ENCODE measurements around the gene GRID1. TPM values are rescaled to one million over a fixed set of nuclear protein-coding genes. Genes with fewer than 3 reads are reported as not detected.

Gene GRID1
- not detected in 2 replicates for total RNA-seq (2014; rRNA removed; shearing (Covaris generic))
- polyA plus RNA-seq (2016; fragmentation: Nextera tagmentation; extraction: Ambion mirVana), result not detected in 2 replicates

GRCh38 chr10:86366033-86366901, at the start of gene GRID1:
GRID1 (minus strand) TSS chr10:86366795.
- Histone ChIP-seq H2AFZ (peak within 1 kb of the TSS; percentile 55), H3K27me3 (replicated peaks; ENCODE audit: insufficient read depth) (peaks cover 51% of the 10 kb centered on the region), H3K79me2 (ENCODE audit: insufficient read depth) (no peaks in the 10 kb centered on the region), H3K36me3 (ENCODE audit: low read depth) (no peaks in the 10 kb centered on the region), H3K27ac (no peak within 1 kb of the TSS), H3K4me3 (peak within 1 kb of the TSS; percentile 48), H4K20me1 (ENCODE audit: insufficient read depth) (no peaks in the 10 kb centered on the region), H3F3A (ENCODE audit: insufficient read depth) (no peaks in the 10 kb centered on the region), H3K9ac (no peak within 1 kb of the TSS), H3K4me2 (ENCODE audit: unreplicated experiment) (peak within 1 kb of the TSS; percentile 48), H3K4me1 (ENCODE audit: insufficient read depth) (no peaks in the 10 kb centered on the region), H3K9me3 (ENCODE audit: low read depth) (no peaks in the 10 kb centered on the region), H3K9me2 (ENCODE audit: insufficient read depth) (no peaks in the 10 kb centered on the region)
- WGBS, 2 experiments (ENCODE audit: low coverage in 1 of 2, low lambda C conversion rate in 2 of 2, missing lambda C conversion rate in 2 of 2), result 3% methylated on average over 54 to 76 of the region's 119 CpGs
- DNase-seq, result peak; percentile 35
- peak; percentile 11 for TF ChIP-seq EZH2 (IDR thresholded peaks at IDR 0.05; ENCODE audit: insufficient read depth, poor library complexity, severe bottlenecking)
- TF ChIP-seq EZH2phosphoT487 (IDR thresholded peaks at IDR 0.05; ENCODE audit: insufficient read depth, low read depth), result no peak
- in situ Hi-C loops (cut with MboI), result no loop called here

- Histone ChIP-seq H3K4me2 (ENCODE audit: unreplicated experiment) (no peak overlapping the region), H3F3A (ENCODE audit: insufficient read depth) (peaks cover 24% of the 10 kb centered on the region), H3K9me3 (ENCODE audit: low read depth) (no peaks in the 10 kb centered on the region), H2AFZ (no peak overlapping the region), H3K4me3 (no peak overlapping the region), H4K20me1 (ENCODE audit: insufficient read depth) (no peaks in the 10 kb centered on the region), H3K4me1 (ENCODE audit: insufficient read depth) (peaks cover 29% of the 10 kb centered on the region), H3K79me2 (ENCODE audit: insufficient read depth) (no peaks in the 10 kb centered on the region), H3K9ac (no peak overlapping the region), H3K9me2 (ENCODE audit: insufficient read depth) (no peaks in the 10 kb centered on the region), H3K27me3 (replicated peaks; ENCODE audit: insufficient read depth) (no peaks in the 10 kb centered on the region), H3K36me3 (ENCODE audit: low read depth) (no peaks in the 10 kb centered on the region), H3K27ac (no peak overlapping the region)
- DNase-seq, result no peak
- in situ Hi-C loops (cut with MboI), result no loop called here
- TF ChIP-seq EZH2phosphoT487 (IDR thresholded peaks at IDR 0.05; ENCODE audit: insufficient read depth, low read depth) (no peak), EZH2 (IDR thresholded peaks at IDR 0.05; ENCODE audit: insufficient read depth, poor library complexity, severe bottlenecking) (no peak)
- WGBS, 2 experiments (ENCODE audit: low coverage in 1 of 2, low lambda C conversion rate in 2 of 2, missing lambda C conversion rate in 2 of 2), result 68 to 69% methylated on average over 5 of the region's 5 CpGs
These were observed 49.0 kb upstream of the GRID1 start for GRCh38 chr10:86415583-86415982.

- Histone ChIP-seq H2AFZ (no peak overlapping the region), H3K9me2 (ENCODE audit: insufficient read depth) (no peaks in the 10 kb centered on the region), H3K36me3 (ENCODE audit: low read depth) (no peaks in the 10 kb centered on the region), H4K20me1 (ENCODE audit: insufficient read depth) (no peaks in the 10 kb centered on the region), H3F3A (ENCODE audit: insufficient read depth) (peaks cover 29% of the 10 kb centered on the region), H3K9ac (no peak overlapping the region), H3K9me3 (ENCODE audit: low read depth) (no peaks in the 10 kb centered on the region), H3K79me2 (ENCODE audit: insufficient read depth) (no peaks in the 10 kb centered on the region), H3K27me3 (replicated peaks; ENCODE audit: insufficient read depth) (no peaks in the 10 kb centered on the region), H3K4me2 (ENCODE audit: unreplicated experiment) (no peak overlapping the region), H3K4me3 (no peak overlapping the region), H3K4me1 (ENCODE audit: insufficient read depth) (peaks cover 29% of the 10 kb centered on the region), H3K27ac (no peak overlapping the region)
- in situ Hi-C loops (cut with MboI), result no loop called here
- WGBS, 2 experiments (ENCODE audit: low coverage in 1 of 2, low lambda C conversion rate in 2 of 2, missing lambda C conversion rate in 2 of 2), result 63 to 64% methylated on average over 3 of the region's 3 CpGs
- no peak for DNase-seq
- TF ChIP-seq EZH2 (IDR thresholded peaks at IDR 0.05; ENCODE audit: insufficient read depth, poor library complexity, severe bottlenecking), result no peak
- no peak for TF ChIP-seq EZH2phosphoT487 (IDR thresholded peaks at IDR 0.05; ENCODE audit: insufficient read depth, low read depth)
These were observed 48.5 kb upstream of the GRID1 start for GRCh38 chr10:86415116-86415515.

GRCh38 chr10:86413046-86413728, 46.6 kb upstream of the GRID1 start:
- H3K27ac ChIP-seq, result peak overlapping the region; percentile 28
- H3F3A ChIP-seq (ENCODE audit: insufficient read depth), result peaks cover 30% of the 10 kb centered on the region
- H3K79me2 ChIP-seq (ENCODE audit: insufficient read depth), result no peaks in the 10 kb centered on the region
- H3K9me2 ChIP-seq (ENCODE audit: insufficient read depth), result no peaks in the 10 kb centered on the region
- no peaks in the 10 kb centered on the region for H4K20me1 ChIP-seq (ENCODE audit: insufficient read depth)
- no peaks in the 10 kb centered on the region for H3K27me3 ChIP-seq (replicated peaks; ENCODE audit: insufficient read depth)
- peak overlapping the region; percentile 43 for H2AFZ ChIP-seq
- in situ Hi-C loops (cut with MboI), result no loop called here
- no peak for TF ChIP-seq EZH2phosphoT487 (IDR thresholded peaks at IDR 0.05; ENCODE audit: insufficient read depth, low read depth)
- H3K4me2 ChIP-seq (ENCODE audit: unreplicated experiment), result peak overlapping the region; percentile 25
- H3K4me1 ChIP-seq (ENCODE audit: insufficient read depth), result peaks cover 29% of the 10 kb centered on the region
- WGBS, 2 experiments (ENCODE audit: low coverage in 1 of 2, low lambda C conversion rate in 2 of 2, missing lambda C conversion rate in 2 of 2), result 16% methylated on average over 6 of the region's 6 CpGs
- no peak overlapping the region for H3K9ac ChIP-seq
- peak overlapping the region; percentile 15; the same call in 1 of the 2 replicates for H3K4me3 ChIP-seq
- no peaks in the 10 kb centered on the region for H3K36me3 ChIP-seq (ENCODE audit: low read depth)
- no peaks in the 10 kb centered on the region for H3K9me3 ChIP-seq (ENCODE audit: low read depth)
- peak; percentile 45 for DNase-seq
